Measurements from ENCODE around the gene CMPK2.

Gene CMPK2

DNA sequence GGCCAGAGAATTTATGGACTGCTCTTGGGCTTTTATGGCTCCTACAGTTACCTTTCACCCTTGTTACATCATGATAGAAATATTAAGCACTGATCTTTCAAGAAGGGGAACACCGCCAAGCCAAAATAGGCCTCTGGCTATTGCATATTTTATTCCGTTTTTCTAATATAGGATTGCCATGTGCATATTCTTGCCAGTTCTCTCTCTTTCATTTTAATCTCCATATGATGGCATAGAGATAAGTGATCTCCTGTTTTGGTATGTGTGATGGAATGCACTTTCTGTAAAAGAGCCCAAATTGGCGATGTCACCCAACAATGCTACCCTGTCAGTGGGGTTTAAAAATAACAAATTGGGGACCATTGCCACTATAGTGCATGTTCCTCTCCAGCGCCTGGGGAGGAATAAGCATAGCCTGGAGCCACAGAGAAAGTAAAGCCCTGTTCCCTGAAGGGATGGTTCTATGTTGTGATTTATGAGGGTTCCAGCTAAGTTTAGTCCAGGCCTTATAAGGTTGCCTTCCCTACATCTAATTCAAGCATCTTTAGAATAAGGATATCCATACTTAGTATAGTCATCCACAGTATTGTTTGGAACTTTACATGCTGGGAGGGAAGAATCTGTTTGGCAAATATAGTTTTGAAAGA, 26.9 kb downstream of the CMPK2 start:
- DNase-seq, result no peak

DNA sequence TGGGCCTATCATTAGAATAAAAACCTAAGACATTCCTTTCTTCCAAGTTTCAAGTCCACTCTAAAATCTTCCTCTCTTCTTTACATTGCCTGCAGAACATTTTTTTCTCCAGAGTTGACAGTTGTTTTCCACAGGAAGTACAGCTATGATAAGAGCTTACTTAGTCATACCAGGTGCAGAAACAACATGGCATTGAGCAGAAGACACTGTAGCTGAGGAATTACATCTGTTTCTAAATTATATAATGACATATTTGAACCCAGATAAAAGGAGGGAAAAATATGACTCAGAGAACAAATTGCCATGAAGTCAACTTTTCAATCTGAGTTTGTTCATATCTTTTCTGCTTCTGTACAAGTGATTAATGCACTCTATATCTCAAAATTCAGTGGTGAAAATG, 30.2 kb downstream of the CMPK2 start:
- DNase-seq, result no peak

GRCh38 chr2:6834163-6834562, 31.5 kb downstream of the CMPK2 start:
- DNase-seq, result no peak

- no peak for DNase-seq
These were observed 32.5 kb downstream of the CMPK2 start for GRCh38 chr2:6833300-6833604.

DNA sequence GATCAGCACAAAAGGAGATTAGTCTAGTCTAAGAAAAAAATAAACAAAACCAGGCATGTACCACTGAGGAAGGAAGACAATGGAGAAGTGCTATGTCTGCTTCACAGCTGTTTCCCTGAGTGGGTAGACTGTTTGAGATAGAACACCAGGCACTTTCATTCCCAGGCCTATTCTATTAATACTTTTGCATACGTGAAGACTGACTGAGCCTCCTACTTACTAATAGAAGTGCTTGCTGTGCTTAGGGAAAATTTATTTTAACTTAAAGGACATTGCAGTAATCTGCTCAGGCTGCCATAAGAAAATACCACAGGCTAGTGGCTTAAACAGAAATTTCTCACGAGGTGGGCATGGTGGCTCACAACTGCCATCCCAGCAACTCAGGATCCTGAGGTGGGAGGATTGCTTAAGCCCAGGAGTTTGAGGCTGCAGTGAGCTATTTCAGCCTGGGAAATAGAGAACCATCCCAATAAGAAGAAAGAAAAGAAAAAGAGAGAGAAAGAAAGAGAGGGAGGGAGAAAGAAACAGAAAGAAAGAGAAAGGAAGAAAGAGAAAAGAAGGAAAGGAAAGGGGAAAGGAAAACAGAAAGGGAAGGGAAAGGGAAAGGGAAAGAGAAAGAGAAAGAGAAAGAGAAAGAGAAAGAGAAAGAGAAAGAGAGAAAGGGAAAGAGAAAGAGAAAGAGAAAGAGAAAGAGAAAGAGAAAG, 33.0 kb downstream of the CMPK2 start:
- no peak for DNase-seq

GRCh38 chr2:6831229-6831628, 34.5 kb downstream of the CMPK2 start:
- no peak for DNase-seq

GRCh38 chr2:6828299-6828584, 37.5 kb downstream of the CMPK2 start:
- DNase-seq, result no peak

DNA sequence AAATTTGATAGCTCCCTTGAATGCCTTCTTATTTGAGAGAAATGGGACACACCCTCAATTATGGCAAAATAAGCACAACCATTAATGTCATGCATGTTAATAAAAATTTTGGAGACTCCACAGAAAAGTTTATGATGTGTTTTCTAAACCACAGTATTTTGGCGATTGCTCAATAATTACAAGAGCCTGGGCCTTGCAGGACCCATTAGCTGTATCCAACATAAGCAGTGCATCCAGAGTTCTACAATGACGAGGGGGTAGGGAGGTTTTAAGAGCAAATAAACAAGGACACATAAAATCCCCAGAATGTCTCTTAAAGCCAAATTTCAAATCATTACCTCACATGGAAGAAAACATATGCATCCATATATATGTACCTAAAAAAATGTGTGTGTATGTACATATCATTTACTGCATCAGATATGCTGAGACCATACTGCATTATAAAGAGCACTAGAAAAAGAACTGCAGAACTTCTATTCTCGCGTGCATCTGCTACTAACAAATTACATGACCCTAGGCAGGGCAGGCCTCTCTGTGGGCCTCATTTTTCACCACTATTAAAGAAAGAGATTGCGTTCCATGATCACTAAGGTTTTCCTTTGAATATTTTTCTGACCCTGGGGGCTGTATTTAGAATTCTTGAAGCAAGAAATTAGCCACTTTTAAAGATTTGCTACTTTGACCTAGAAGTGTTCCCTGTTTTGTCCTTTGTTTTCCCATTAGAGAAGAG, 38.0 kb downstream of the CMPK2 start:
- peak; percentile 47 for DNase-seq

GRCh38 chr2:6826081-6826913, 39.4 kb downstream of the CMPK2 start:
- no peak for DNase-seq

GRCh38 chr2:6824962-6825361, 40.7 kb downstream of the CMPK2 start:
- DNase-seq, result no peak

- DNase-seq, result no peak
These were observed 42.6 kb downstream of the CMPK2 start for GRCh38 chr2:6823111-6823510.

GRCh38 chr2:6822406-6822805, 43.3 kb downstream of the CMPK2 start:
- no peak for DNase-seq

- no peak for DNase-seq
These were observed 44.7 kb downstream of the CMPK2 start for GRCh38 chr2:6820903-6821584.

DNA sequence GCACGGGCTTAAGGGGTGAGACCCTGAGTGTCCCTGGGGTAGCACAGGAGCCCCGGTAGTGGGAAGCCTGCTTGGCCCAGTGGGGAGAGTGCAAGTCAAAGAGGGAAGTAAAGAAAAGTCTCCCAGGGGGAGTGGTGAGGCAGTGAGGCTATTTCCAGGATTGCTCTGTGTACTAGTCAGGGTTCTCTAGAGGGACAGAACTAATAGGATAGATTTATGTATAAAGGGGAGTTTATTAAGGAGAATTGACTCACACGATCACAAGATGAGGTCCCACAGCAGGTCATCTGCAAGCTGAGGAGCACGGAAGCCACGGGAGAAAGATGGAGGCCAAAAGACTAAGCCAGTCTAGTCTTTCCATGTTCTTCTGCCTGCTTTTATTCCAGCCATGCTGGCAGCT, 45.5 kb downstream of the CMPK2 start:
- DNase-seq, result no peak

DNA sequence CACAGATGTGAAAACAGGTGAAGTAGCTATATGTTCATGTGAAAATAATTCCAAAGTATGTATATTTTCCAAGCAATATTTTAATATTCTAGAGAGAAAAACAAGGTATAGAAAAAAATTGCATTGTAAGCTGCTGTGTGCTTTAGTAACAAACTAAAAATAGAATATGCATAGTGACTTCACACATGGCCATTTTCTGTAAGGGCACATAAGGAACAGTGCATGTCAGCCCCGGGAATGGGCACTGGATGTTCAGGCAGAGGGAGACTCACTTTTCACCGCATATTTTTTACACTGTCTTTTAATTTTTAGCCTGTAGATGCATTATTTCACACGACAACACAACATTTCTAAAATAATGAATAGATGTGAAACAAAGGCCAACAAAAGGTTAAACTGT, 46.0 kb downstream of the CMPK2 start:
- DNase-seq, result no peak

- no peak for DNase-seq
These were observed 47.7 kb downstream of the CMPK2 start for GRCh38 chr2:6818012-6818411.

DNA sequence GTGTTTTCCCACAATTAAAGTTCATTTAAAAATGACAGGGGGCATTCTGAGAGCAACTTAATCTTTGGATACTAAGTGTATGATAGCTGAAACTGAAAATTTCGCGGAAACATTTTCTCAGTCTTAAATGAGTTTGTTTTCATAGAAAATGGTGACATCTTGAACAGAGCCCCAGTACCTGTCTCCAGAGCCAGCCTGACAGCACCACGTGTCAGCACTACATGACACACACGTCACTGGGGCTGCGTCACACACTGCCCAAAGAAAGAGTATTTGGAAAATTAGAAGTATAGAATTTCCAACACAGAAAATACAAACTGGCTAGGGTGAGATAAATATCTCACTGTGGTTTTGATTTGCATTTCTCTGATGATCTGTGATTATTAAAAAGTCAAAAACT, 50.8 kb downstream of the CMPK2 start:
- DNase-seq, result no peak

- DNase-seq, result no peak
These were observed 51.4 kb downstream of the CMPK2 start for GRCh38 chr2:6814312-6814711.

DNA sequence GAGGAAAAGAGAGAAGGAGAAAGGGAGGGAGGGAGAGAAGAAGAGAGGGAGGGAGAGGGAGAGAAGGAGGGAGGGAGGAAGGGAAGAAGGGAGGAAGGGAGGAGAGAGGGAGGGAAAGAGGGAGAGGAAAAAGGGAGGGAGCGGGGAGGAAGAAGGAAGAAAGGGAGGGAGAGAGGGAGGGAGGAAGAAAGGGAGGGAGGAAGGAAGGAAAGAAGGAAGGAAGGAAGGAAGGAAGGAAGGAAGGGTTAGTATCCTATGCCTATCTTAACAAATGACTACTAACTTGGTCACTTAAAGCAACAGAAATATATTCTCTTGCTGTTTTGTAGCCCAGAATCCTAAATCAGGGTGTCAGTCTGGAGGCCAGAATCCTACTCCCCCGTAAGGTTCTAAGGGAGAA, 52.1 kb downstream of the CMPK2 start:
- no peak for DNase-seq

GRCh38 chr2:6812857-6813530, 52.7 kb downstream of the CMPK2 start:
- DNase-seq, result peak; percentile 46

GRCh38 chr2:6810961-6811360, 54.7 kb downstream of the CMPK2 start:
- DNase-seq, result peak; percentile 49

DNA sequence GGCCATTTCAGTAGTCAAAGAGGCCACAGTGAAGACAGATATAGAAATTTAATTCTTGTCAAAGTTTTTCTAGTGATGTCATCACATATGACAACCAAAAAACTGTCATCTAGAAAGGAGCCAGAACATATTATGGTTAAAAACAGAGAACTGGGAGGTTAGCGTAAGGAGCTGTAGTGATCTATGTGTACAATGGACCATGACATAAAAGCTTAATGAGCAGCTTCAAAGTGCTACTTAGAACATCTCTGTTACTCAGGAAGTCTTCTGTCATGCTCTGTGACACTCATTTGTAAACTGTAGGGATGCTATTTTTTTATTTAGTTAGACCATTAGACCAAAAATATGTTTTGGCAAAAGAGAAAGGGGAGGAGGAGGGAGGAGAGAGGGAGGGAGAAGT, 57.3 kb downstream of the CMPK2 start:
- DNase-seq, result no peak

DNA sequence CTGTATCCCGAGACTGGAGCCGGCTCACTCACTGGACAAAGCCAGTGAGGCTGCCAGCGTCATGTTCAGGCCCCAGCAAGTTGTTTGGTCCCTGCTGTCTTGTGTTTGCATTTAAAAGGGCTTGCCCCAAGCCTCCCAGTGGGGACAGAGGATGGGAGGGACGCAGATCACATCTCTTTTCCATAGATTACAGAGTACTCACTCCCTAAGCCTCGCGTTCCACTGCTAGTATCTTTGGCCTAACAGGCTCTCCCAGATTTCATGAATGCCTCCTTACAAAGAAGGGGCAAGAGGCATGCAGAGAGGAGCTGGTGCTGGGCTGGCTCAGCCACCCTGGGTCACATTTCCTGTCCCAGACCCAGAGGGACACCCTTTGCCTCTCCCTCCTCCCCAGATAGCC, 59.1 kb downstream of the CMPK2 start:
- DNase-seq, result no peak

Data from retina (tissue), 1 donor.